HL-60 (cell line): ENCODE data around the gene MISP3.

Experiments used
- CTCF ChIP-seq: IDR thresholded peaks from one replicate; pipeline ENCODE4 v1.5.1; 2011; ENCODE audit warnings: low read length, control low read depth, inconsistent platforms; ENCODE audit not compliant: insufficient read depth
- REST ChIP-seq: IDR thresholded peaks from 2 replicates; pipeline ENCODE4 v1.6.1; 2012; ENCODE audit warnings: low read depth; ENCODE audit not compliant: insufficient replicate concordance

GRCh38 chr19:14027856-14028450 lies 44.6 kb upstream of the MISP3 start, which contains the start of gene RLN3:
- no peak for TF ChIP-seq CTCF
- TF ChIP-seq REST: no peak
